ENCODE measurements around the gene ESPN.
"Not testable (repeated sequence)": the region's sequence is repeated elsewhere in the genome, so short reads cannot be mapped to it uniquely, and the experiment has no call there.

Gene ESPN

DNA sequence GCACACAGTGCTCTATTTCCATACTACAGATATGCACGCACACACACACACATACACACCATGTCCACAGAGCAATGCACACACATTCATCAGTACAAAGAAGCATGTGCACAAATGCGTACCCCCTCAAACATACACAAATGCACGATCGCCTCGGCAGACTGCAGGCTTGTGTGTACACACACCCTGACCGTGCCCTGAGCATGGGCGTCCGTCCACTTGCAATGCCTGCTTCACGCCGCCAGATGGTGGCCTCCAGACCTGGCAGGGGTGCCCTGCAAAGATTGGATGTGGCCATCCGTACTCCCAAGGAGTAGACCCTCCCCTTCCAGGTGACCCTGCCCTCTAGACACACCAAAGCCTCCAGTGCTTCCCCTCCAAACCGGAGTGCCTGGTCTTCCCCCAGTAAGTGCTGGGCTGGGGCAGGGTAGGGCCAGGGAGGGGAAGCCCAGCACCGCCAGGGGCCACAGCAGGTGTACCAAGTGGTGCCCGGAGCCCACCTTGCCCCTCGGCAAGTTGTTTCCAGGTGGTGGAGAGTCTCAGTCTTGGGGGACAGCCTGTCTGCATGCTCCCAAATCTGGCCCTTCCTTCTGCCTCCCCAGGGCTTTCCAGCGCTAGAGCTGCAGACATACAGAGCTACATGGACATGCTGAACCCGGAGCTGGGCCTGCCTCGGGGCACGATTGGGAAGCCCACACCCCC lies 20.6 kb downstream of the ESPN start:
- no peaks in the 10 kb centered on the region for H3K36me3 ChIP-seq (ENCODE audit: control insufficient read depth in 1 of 2, insufficient read depth in 2 of 2, low read length in 2 of 2)
- H3K4me3 ChIP-seq (ENCODE audit: low read depth in 1 of 2, low read length in 2 of 2) = no peak overlapping the region
- peaks cover 15% of the 10 kb centered on the region for H3K27me3 ChIP-seq (ENCODE audit: low read depth, low read length)
- H3K4me1 ChIP-seq (ENCODE audit: control insufficient read depth in 1 of 2, insufficient read depth in 2 of 2, low read length in 2 of 2) = peaks cover 0 to 20% of the 10 kb centered on the region in 2 donors
- no peak overlapping the region for H3K27ac ChIP-seq (ENCODE audit: low read length)
- no peaks in the 10 kb centered on the region for H3K9me3 ChIP-seq (ENCODE audit: control insufficient read depth in 1 of 2, low read length in 2 of 2)

DNA sequence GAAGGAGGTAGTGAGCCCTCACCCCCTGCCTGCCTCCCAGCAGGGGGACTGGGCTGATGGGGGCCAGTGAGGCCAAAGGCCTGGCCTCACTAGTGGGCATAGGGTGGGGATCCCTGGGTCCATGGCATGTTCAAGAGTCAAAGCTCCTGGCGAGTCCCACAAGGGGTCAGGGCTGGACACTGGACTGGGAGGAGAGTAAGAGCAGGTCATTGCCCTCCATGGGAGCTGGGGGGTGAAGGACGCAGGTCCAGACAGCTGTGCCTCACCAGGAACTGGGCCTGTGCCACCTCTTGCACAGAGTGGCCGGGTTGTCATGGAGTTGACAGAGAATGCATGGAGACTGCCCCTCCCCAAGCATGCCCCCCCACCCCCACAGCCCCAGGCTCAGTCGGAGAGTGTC lies 21.4 kb downstream of the ESPN start:
- H3K4me3 ChIP-seq (ENCODE audit: low read depth in 1 of 2, low read length in 2 of 2); H3K27ac ChIP-seq (ENCODE audit: low read length); H3K36me3 ChIP-seq (ENCODE audit: control insufficient read depth in 1 of 2, insufficient read depth in 2 of 2, low read length in 2 of 2); H3K9me3 ChIP-seq (ENCODE audit: control insufficient read depth in 1 of 2, low read length in 2 of 2): not testable (repeated sequence)
- peaks cover 18% of the 10 kb centered on the region for H3K27me3 ChIP-seq (ENCODE audit: low read depth, low read length)
- H3K4me1 ChIP-seq (ENCODE audit: control insufficient read depth in 1 of 2, insufficient read depth in 2 of 2, low read length in 2 of 2) = peaks cover 0 to 16% of the 10 kb centered on the region in 2 donors

DNA sequence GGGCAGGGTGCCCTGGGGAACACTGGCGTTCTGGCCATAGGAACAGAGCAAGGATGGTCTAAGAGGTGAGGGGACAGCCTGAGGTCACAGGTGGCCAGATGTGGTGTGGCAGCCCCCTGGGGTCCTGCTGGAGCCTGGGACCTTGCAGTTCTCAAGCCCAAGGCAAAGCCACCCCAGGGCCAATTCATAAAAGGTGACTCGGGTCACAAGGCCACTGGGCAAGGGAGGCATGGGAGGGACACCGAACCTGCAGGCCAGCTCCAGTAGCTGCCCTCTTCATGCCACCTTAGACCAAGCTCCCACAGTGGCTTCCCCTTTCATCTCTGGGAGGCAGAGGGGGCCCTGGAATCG lies 22.1 kb downstream of the ESPN start:
- H3K4me3 ChIP-seq (ENCODE audit: low read depth in 1 of 2, low read length in 2 of 2) = no peak overlapping the region
- no peak overlapping the region for H3K27ac ChIP-seq (ENCODE audit: low read length)
- no peaks in the 10 kb centered on the region for H3K36me3 ChIP-seq (ENCODE audit: control insufficient read depth in 1 of 2, insufficient read depth in 2 of 2, low read length in 2 of 2)

DNA sequence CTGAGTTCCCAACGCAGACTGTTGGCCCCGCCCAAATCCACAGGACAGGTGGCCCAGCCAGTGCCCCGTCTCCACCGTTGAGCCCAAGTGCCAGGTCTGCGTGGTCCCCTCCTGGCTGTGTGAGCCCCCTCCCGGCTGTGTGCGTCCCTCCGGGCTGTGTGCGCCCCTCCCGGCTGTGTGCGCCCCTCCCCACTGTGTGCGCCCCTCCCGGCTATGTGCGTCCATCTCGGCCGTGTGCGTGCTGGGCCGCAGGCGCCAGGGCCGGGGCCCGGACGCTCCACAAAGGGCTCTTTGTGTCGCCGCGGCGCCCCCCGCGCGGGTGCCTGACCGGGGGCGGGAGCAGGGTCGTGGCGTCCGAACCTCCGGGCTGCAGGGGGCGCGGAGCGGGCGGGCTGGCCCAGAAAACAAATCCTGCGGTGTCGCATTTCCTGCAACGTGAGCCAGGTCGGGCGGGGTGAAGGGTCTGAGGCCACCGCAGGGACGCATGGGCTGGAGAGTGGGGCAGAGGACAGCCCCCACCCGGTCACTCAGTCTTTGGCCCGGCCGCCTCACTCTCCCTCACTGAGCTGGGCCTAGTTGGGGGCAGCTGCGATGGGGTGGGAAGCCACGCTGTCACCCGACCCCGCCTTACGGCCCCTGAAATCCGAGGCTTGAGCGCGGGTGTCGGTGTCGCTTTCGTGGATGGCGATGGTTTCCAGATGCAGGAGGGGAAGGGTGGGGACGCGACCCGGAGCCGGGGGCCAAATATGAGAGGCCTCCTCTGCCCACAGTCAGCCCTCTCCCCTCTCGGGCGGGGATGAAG lies 22.6 kb downstream of the ESPN start:
- H3K4me3 ChIP-seq (ENCODE audit: low read depth in 1 of 2, low read length in 2 of 2) = no peak overlapping the region
- no peak overlapping the region for H3K27ac ChIP-seq (ENCODE audit: low read length)
- H3K27me3 ChIP-seq (ENCODE audit: low read depth, low read length) = peaks cover 21% of the 10 kb centered on the region
- no peaks in the 10 kb centered on the region for H3K36me3 ChIP-seq (ENCODE audit: control insufficient read depth in 1 of 2, insufficient read depth in 2 of 2, low read length in 2 of 2)
- H3K4me1 ChIP-seq (ENCODE audit: control insufficient read depth in 1 of 2, insufficient read depth in 2 of 2, low read length in 2 of 2) = peaks cover 0 to 15% of the 10 kb centered on the region in 2 donors
- no peaks in the 10 kb centered on the region for H3K9me3 ChIP-seq (ENCODE audit: control insufficient read depth in 1 of 2, low read length in 2 of 2)

More for the DNA sequence above, 22.1 kb downstream of the ESPN start:
- Histone ChIP-seq H3K9me3 (ENCODE audit: control insufficient read depth in 1 of 2, low read length in 2 of 2) (no peaks in the 10 kb centered on the region), H3K4me1 (ENCODE audit: control insufficient read depth in 1 of 2, insufficient read depth in 2 of 2, low read length in 2 of 2) (peaks cover 0 to 15% of the 10 kb centered on the region in 2 donors), H3K27me3 (ENCODE audit: low read depth, low read length) (peaks cover 21% of the 10 kb centered on the region)

DNA sequence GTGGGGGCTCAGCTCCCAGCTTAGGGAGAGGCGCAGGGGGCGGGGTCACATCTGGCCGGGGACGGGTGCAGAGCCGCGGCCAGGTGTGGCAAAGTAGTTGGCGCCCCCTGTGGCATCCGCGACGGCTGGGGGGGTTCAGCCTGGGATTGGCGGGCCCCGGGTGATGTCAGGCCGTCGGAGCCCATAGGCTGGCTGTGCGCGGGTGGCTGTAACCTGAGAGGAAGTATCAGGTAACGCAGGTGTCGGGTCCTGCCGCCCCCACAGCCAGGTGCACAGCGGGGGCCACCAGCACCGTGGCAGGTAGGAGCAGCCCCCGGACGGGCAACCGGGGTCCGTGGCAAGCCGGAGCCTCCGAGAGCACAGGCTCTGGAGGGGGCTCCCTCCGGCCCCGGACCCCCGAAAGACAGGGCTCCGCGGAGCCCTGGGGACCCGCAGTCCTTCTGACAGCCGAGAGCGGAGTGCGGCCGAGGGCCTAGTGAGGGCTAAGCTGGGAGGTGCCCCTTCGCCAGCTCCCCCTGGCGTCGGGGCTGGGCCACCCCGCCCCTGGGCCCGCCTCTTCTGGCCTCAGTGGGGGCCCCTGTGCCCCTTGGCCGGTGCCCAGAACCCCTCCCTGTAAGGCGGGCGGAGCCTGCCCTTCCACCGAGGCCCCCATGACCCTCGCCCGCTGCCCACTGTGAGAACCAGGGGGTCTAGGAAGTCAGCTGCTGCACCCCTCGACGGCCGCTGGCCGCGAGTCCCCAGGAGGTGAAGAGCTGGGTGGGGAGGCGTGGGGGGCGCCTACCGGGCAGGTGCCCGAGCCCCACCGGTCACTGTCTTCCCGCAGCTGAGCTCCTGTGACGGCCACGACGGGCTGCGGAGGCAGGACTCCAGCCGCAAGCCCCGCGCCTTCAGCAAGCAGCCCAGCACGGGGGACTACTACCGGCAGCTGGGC lies 23.5 kb downstream of the ESPN start:
- no peaks in the 10 kb centered on the region for H3K36me3 ChIP-seq (ENCODE audit: control insufficient read depth in 1 of 2, insufficient read depth in 2 of 2, low read length in 2 of 2)
- H3K27me3 ChIP-seq (ENCODE audit: low read depth, low read length) = peaks cover 21% of the 10 kb centered on the region
- H3K27ac ChIP-seq (ENCODE audit: low read length) = no peak overlapping the region
- H3K4me1 ChIP-seq (ENCODE audit: control insufficient read depth in 1 of 2, insufficient read depth in 2 of 2, low read length in 2 of 2) = peaks cover 0 to 15% of the 10 kb centered on the region in 2 donors
- H3K4me3 ChIP-seq (ENCODE audit: low read depth in 1 of 2, low read length in 2 of 2) = no peak overlapping the region
- no peaks in the 10 kb centered on the region for H3K9me3 ChIP-seq (ENCODE audit: control insufficient read depth in 1 of 2, low read length in 2 of 2)

DNA sequence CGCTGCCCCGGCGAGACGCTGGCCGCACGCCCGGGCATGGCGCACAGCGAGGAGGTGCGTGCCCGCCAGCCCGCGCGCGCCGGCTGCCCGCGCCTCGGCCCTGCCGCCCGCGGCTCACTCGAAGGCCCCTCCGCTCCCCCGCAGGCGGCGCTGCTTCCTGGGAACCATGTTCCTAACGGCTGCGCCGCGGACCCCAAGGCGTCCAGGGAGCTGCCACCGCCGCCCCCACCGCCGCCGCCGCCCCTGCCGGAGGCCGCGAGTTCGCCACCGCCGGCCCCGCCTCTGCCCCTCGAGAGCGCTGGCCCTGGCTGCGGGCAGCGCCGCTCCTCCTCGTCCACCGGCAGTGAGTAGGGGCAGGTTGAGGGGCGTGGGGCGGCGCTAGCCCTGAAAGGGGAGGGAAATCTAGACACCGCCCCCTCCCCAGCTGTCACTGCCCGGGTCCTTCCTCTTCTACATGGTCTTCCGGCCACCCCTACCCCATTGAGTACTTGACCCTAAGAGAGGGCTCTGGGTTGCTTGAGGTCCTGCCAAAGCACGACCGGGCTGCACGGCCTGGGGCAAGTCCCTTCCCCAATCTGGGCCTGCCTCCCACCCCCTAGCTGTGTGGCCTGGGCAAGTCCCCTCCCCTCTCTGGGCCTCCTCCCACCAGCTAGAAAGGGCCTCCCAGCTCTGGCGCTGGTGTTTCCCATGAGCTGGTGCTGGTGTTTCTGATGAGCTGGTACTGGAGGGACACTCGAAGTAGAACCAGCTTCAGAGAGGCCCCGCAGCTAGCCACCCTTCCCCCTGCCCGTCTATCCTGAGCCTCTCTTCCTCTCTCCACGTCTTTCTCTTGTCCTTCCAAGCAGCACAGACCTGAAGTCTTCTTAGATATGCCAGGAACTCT lies 24.4 kb downstream of the ESPN start:
- H3K36me3 ChIP-seq (ENCODE audit: control insufficient read depth in 1 of 2, insufficient read depth in 2 of 2, low read length in 2 of 2) = no peaks in the 10 kb centered on the region
- no peak overlapping the region for H3K4me3 ChIP-seq (ENCODE audit: low read depth in 1 of 2, low read length in 2 of 2)
- H3K4me1 ChIP-seq (ENCODE audit: control insufficient read depth in 1 of 2, insufficient read depth in 2 of 2, low read length in 2 of 2) = peaks cover 0 to 19% of the 10 kb centered on the region in 2 donors
- no peaks in the 10 kb centered on the region for H3K9me3 ChIP-seq (ENCODE audit: control insufficient read depth in 1 of 2, low read length in 2 of 2)
- peaks cover 21% of the 10 kb centered on the region for H3K27me3 ChIP-seq (ENCODE audit: low read depth, low read length)
- no peak overlapping the region for H3K27ac ChIP-seq (ENCODE audit: low read length)

DNA sequence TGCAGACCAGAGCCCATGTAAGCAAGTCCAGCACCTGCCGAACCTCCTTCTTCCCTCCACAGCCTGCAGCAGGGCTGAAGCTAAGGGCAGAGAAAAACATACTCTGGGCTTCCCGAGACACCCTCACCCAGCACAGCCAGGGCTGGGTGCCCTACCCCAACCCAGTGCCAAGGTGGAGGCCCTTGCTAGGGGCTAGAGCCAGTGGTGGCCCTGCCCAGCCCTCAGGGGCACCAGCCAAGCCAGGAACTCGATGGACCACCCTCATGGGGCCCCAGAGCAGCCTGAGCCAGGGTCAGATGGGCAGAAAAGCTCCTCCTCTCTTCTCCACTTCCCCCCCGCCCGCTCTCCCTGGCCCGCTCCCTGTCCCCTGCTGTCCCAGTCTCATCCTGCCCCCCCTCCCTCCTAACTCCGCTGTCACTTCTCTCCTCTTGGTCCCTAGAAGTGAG lies 25.5 kb downstream of the ESPN start:
- H3K36me3 ChIP-seq (ENCODE audit: control insufficient read depth in 1 of 2, insufficient read depth in 2 of 2, low read length in 2 of 2) = no peaks in the 10 kb centered on the region
- H3K4me3 ChIP-seq (ENCODE audit: low read depth in 1 of 2, low read length in 2 of 2) = no peak overlapping the region
- peaks cover 0 to 23% of the 10 kb centered on the region in 2 donors for H3K4me1 ChIP-seq (ENCODE audit: control insufficient read depth in 1 of 2, insufficient read depth in 2 of 2, low read length in 2 of 2)
- H3K27ac ChIP-seq (ENCODE audit: low read length) = no peak overlapping the region
- H3K27me3 ChIP-seq (ENCODE audit: low read depth, low read length) = peaks cover 21% of the 10 kb centered on the region
- H3K9me3 ChIP-seq (ENCODE audit: control insufficient read depth in 1 of 2, low read length in 2 of 2) = no peaks in the 10 kb centered on the region

DNA sequence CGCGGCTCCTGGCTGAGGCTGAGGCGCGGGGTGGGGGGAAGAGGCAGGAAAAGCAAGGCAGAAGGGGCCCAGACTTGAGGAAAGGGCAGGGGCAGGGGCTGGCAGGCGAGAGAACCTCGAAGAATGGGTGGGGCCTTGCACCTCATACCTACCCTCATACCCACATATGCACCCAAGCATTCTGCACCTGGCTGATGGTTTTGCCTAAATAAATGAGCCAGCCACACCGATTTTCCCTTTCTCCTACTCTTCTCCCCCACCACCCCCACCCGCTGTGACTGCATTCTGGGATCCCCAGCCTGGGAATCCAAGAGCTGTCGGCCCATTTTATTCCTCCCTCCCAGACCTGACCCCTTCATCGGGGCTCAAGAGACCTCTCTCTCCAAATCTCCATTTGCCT lies 25.9 kb downstream of the ESPN start:
- peaks cover 21% of the 10 kb centered on the region for H3K27me3 ChIP-seq (ENCODE audit: low read depth, low read length)

DNA sequence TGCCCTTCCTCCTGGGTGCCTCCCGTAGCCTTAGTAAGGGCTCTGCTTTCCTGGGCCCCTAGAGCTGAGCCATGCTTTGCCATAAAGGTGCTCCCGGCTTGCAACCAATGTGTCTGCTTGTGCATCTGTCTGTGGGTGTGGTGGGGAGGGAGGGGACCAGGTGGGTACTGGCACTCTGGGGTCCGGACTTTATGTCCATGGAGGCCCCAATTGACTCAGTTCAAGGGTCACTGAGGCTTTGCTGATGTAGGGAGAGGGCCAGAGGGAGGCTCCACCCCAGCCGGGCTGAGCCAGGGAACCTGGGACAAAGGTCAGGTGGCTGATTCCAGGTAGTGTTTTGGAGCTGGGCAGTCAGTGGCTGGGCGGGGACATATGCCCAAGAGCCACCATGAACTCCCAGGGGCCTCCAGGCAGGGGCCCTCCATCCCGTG lies 26.4 kb downstream of the ESPN start:
- H3K27me3 ChIP-seq (ENCODE audit: low read depth, low read length) = peaks cover 21% of the 10 kb centered on the region
- peaks cover 0 to 28% of the 10 kb centered on the region in 2 donors for H3K4me1 ChIP-seq (ENCODE audit: control insufficient read depth in 1 of 2, insufficient read depth in 2 of 2, low read length in 2 of 2)
- H3K4me3 ChIP-seq (ENCODE audit: low read depth in 1 of 2, low read length in 2 of 2) = no peak overlapping the region
- H3K27ac ChIP-seq (ENCODE audit: low read length) = no peak overlapping the region
- H3K36me3 ChIP-seq (ENCODE audit: control insufficient read depth in 1 of 2, insufficient read depth in 2 of 2, low read length in 2 of 2) = no peaks in the 10 kb centered on the region
- H3K9me3 ChIP-seq (ENCODE audit: control insufficient read depth in 1 of 2, low read length in 2 of 2) = no peaks in the 10 kb centered on the region

More for the DNA sequence above, 25.9 kb downstream of the ESPN start:
- H3K36me3 ChIP-seq (ENCODE audit: control insufficient read depth in 1 of 2, insufficient read depth in 2 of 2, low read length in 2 of 2); H3K4me3 ChIP-seq (ENCODE audit: low read depth in 1 of 2, low read length in 2 of 2); H3K9me3 ChIP-seq (ENCODE audit: control insufficient read depth in 1 of 2, low read length in 2 of 2); H3K27ac ChIP-seq (ENCODE audit: low read length): not testable (repeated sequence)
- peaks cover 0 to 28% of the 10 kb centered on the region in 2 donors for H3K4me1 ChIP-seq (ENCODE audit: control insufficient read depth in 1 of 2, insufficient read depth in 2 of 2, low read length in 2 of 2)

Measured in muscle layer of duodenum (tissue), 2 donors.